ENCODE measurements around the gene SBF2. TPM values are rescaled to one million over a fixed set of nuclear protein-coding genes. Genes with fewer than 3 reads are reported as not detected.

SBF2 gene
- total and polyA plus RNA-seq, 2 donors (not counting 1 experiment from before 2014, with no cell fraction given) = 5.6 to 17.7 TPM

- Mint-ChIP-seq H3K4me1 (peaks cover 13% of the 10 kb centered on the region), H3K27me3 (no peaks in the 10 kb centered on the region), H3K27ac (no peak overlapping the region), H3K4me3 (no peak overlapping the region), H3K9me3 (ENCODE audit: insufficient read depth) (no peaks in the 10 kb centered on the region)
- peaks cover 7% of the 10 kb centered on the region for H3K79me2 ChIP-seq (ENCODE audit: control insufficient read depth, insufficient read depth, low read length)
- no peaks in the 10 kb centered on the region for H4K20me1 ChIP-seq (ENCODE audit: control insufficient read depth, insufficient read depth, low read length, poor library complexity, severe bottlenecking)
- H3K9ac ChIP-seq (ENCODE audit: low read length) = no peak overlapping the region
- H3K4me1 ChIP-seq (ENCODE audit: control insufficient read depth in 2 of 2, insufficient read depth in 2 of 2, low read length in 2 of 2) = peaks cover 0 to 6% of the 10 kb centered on the region in 2 donors
- ChIA-PET POLR2A (no interaction called here), CTCF (no interaction called here)
- H3K27ac ChIP-seq (ENCODE audit: low read length in 2 of 2) = no peak overlapping the region
- no peak overlapping the region for H2AFZ ChIP-seq (ENCODE audit: insufficient read depth, low read depth, low read length, poor library complexity, severe bottlenecking)
- no peak for ATAC-seq (ENCODE audit: low read depth)
- no peak overlapping the region for H3K4me2 ChIP-seq (replicated peaks; ENCODE audit: low read depth, low read length, poor library complexity, severe bottlenecking)
- intact Hi-C loops (cut with micrococcal nuclease) = no loop called here
- no peaks in the 10 kb centered on the region for H3K27me3 ChIP-seq (replicated peaks in 1 of 4; ENCODE audit: control extremely low read depth in 1 of 4, control insufficient read depth in 3 of 4, insufficient read depth in 4 of 4, low read length in 3 of 4)
- no peak for DNase-seq
- no peak for TF ChIP-seq EZH2 (IDR thresholded peaks at IDR 0.05; ENCODE audit: borderline replicate concordance, insufficient read depth, low read depth, low read length, poor library complexity, severe bottlenecking)
- no peak for TF ChIP-seq CTCF (IDR thresholded peaks at IDR 0.05)
- H3K9me3 ChIP-seq (ENCODE audit: control extremely low read depth in 1 of 3, control insufficient read depth in 2 of 3, insufficient read depth in 1 of 3, low read length in 2 of 3) = no peaks in the 10 kb centered on the region
- H3K36me3 ChIP-seq (replicated peaks in 1 of 2; ENCODE audit: control extremely low read depth in 1 of 2, control insufficient read depth in 1 of 2, extremely low read depth in 1 of 2, insufficient read depth in 2 of 2, low read length in 1 of 2) = peaks cover 1 to 2% of the 10 kb centered on the region in 2 experiments
- WGBS (ENCODE audit: insufficient coverage) = 94% methylated on average over 3 of the region's 4 CpGs
- no peak overlapping the region for H3K4me3 ChIP-seq (ENCODE audit: control extremely low read depth in 1 of 5, extremely low read depth in 1 of 5, insufficient read depth in 1 of 5, low read depth in 2 of 5, low read length in 4 of 5)
These were observed 524.4 kb downstream of the SBF2 start for GRCh38 chr11:9769621-9770020.

- DNase-seq (no peak), ATAC-seq (ENCODE audit: low read depth) (no peak)
- Mint-ChIP-seq H3K9me3 (ENCODE audit: insufficient read depth) (no peaks in the 10 kb centered on the region), H3K27me3 (no peaks in the 10 kb centered on the region), H3K27ac (peak overlapping the region; percentile 57), H3K4me3 (no peak overlapping the region), H3K4me1 (peaks cover 36% of the 10 kb centered on the region)
- no peak overlapping the region for H3K27ac ChIP-seq (ENCODE audit: low read length in 2 of 2)
- no peaks in the 10 kb centered on the region for H3K27me3 ChIP-seq (replicated peaks in 1 of 4; ENCODE audit: control extremely low read depth in 1 of 4, control insufficient read depth in 3 of 4, insufficient read depth in 4 of 4, low read length in 3 of 4)
- H3K4me1 ChIP-seq (ENCODE audit: control insufficient read depth in 2 of 2, insufficient read depth in 2 of 2, low read length in 2 of 2) = peaks cover 0 to 6% of the 10 kb centered on the region in 2 donors
- no peaks in the 10 kb centered on the region for H3K9me3 ChIP-seq (ENCODE audit: control extremely low read depth in 1 of 3, control insufficient read depth in 2 of 3, insufficient read depth in 1 of 3, low read length in 2 of 3)
- intact Hi-C loops (cut with micrococcal nuclease) = no loop called here
- peaks cover 23% of the 10 kb centered on the region for H3K79me2 ChIP-seq (ENCODE audit: control insufficient read depth, insufficient read depth, low read length)
- no peak overlapping the region for H3K4me3 ChIP-seq (ENCODE audit: control extremely low read depth in 1 of 5, extremely low read depth in 1 of 5, insufficient read depth in 1 of 5, low read depth in 2 of 5, low read length in 4 of 5)
- CTCF ChIA-PET = interaction anchor here (1.6 to 1.9 kb wide), 3 partner anchors 22 to 542 kb away, joined by 3 to 8 read pairs (median 7); no protein-coding TSS in a partner anchor
- 59% methylated on average over 5 of the region's 5 CpGs for WGBS (ENCODE audit: insufficient coverage)
- H3K4me2 ChIP-seq (replicated peaks; ENCODE audit: low read depth, low read length, poor library complexity, severe bottlenecking) = no peak overlapping the region
- H4K20me1 ChIP-seq (ENCODE audit: control insufficient read depth, insufficient read depth, low read length, poor library complexity, severe bottlenecking) = no peaks in the 10 kb centered on the region
- H3K9ac ChIP-seq (ENCODE audit: low read length) = no peak overlapping the region
- no peak overlapping the region for H2AFZ ChIP-seq (ENCODE audit: insufficient read depth, low read depth, low read length, poor library complexity, severe bottlenecking)
- POLR2A ChIA-PET = no interaction called here
- H3K36me3 ChIP-seq (replicated peaks in 1 of 2; ENCODE audit: control extremely low read depth in 1 of 2, control insufficient read depth in 1 of 2, extremely low read depth in 1 of 2, insufficient read depth in 2 of 2, low read length in 1 of 2) = peaks cover 1 to 2% of the 10 kb centered on the region in 2 experiments
- TF ChIP-seq EZH2 (IDR thresholded peaks at IDR 0.05; ENCODE audit: borderline replicate concordance, insufficient read depth, low read depth, low read length, poor library complexity, severe bottlenecking) (no peak), CTCF (IDR thresholded peaks at IDR 0.05) (no peak)
These were observed 528.5 kb downstream of the SBF2 start for GRCh38 chr11:9765320-9766101.

Data from B cell (primary cell).